B cell (primary cell): ENCODE measurements around the gene SERPINE1. TPM values are rescaled to one million over a fixed set of nuclear protein-coding genes. Genes with fewer than 3 reads are reported as not detected.

Experiments
- ATAC-seq: fragments of 200-7000 bp; cut with Tn5 transposase; one replicate; pipeline ENCODE4 v1.10.0; 2021; ENCODE audit warnings: low read depth, mild to moderate bottlenecking, moderate number of reproducible peaks, moderate library complexity
- CTCF ChIA-PET: fragments of 350-600 bp; sonication (Branson Sonifier 250); formaldehyde crosslinking; loops from one replicate; lab custom pipeline; 2021; ENCODE audit warnings: antibody characterized with exemption, inconsistent platforms; lab: Charles Lee
- POLR2A ChIA-PET: fragments of 350-600 bp; sonication (Branson Sonifier 250); formaldehyde crosslinking; loops from one replicate; lab custom pipeline; 2021; ENCODE audit warnings: antibody characterized with exemption; lab: Charles Lee
- DNase-seq: peaks from one replicate; pipeline ENCODE4 v3.0.0; 2013
- H2AFZ ChIP-seq: 2 replicates; pipeline ENCODE4 v1.6.1; 2012; ENCODE audit warnings: mild to moderate bottlenecking, low read depth, low read length; ENCODE audit not compliant: insufficient read depth, poor library complexity, severe bottlenecking
- H3K27ac ChIP-seq, 2 donors: 1 replicate in 1 of 2; 2 replicates in 1 of 2; pipeline ENCODE4 v1.5.1; 2012 to 2013; ENCODE audit warnings: low read length in 2 of 2, mild to moderate bottlenecking in 2 of 2, moderate library complexity in 1 of 2
- H3K27me3 ChIP-seq, 4 experiments: fragments of 200-600 bp in 1 of 4; sonication (generic) in 1 of 4; replicated peaks in 1 of 4; 1 replicate in 2 of 4; 2 replicates in 2 of 4; pipeline versions ENCODE4 v1.6.1 to v1.7.0; 2013 to 2016; ENCODE audit warnings: low read length in 3 of 4, mild to moderate bottlenecking in 2 of 4, mixed read lengths in 1 of 4, moderate library complexity in 1 of 4; ENCODE audit not compliant: insufficient read depth in 4 of 4, control insufficient read depth in 3 of 4; ENCODE audit errors: control extremely low read depth in 1 of 4
- H3K36me3 ChIP-seq, 2 experiments: replicated peaks in 1 of 2; 1 replicate in 1 of 2; 2 replicates in 1 of 2; pipeline versions ENCODE4 v1.6.1 to v1.7.1; 2013; ENCODE audit warnings: low read length in 1 of 2; ENCODE audit not compliant: insufficient read depth in 2 of 2, control insufficient read depth in 1 of 2; ENCODE audit errors: control extremely low read depth in 1 of 2, extremely low read depth in 1 of 2
- H3K4me1 ChIP-seq, 2 donors: fragments of 200-600 bp in 1 of 2; sonication (generic) in 1 of 2; 1 replicate in 1 of 2; 2 replicates in 1 of 2; pipeline versions ENCODE4 v1.5.1 to v1.6.1; 2013 to 2017; ENCODE audit warnings: low read length in 2 of 2; ENCODE audit not compliant: control insufficient read depth in 2 of 2, insufficient read depth in 2 of 2
- H3K4me2 ChIP-seq: replicated peaks from 2 replicates; pipeline ENCODE3; 2012; ENCODE audit warnings: mild to moderate bottlenecking, low read depth, low read length; ENCODE audit not compliant: poor library complexity, severe bottlenecking
- H3K4me3 ChIP-seq, 5 experiments: fragments of 200-600 bp in 1 of 5; sonication (generic) in 1 of 5; 1 replicate in 3 of 5; 2 replicates in 2 of 5; pipeline versions ENCODE4 v1.5.1 to v1.7.0; 2011 to 2016; ENCODE audit warnings: low read length in 4 of 5, mild to moderate bottlenecking in 4 of 5, low read depth in 2 of 5, control low read depth in 1 of 5, moderate library complexity in 1 of 5; ENCODE audit not compliant: insufficient read depth in 1 of 5; ENCODE audit errors: control extremely low read depth in 1 of 5, extremely low read depth in 1 of 5
- H3K79me2 ChIP-seq: fragments of 200-600 bp; sonication (generic); one replicate; pipeline ENCODE4 v1.6.0; 2016; ENCODE audit warnings: low read length; ENCODE audit not compliant: control insufficient read depth, insufficient read depth
- H3K9ac ChIP-seq: fragments of 200-600 bp; sonication (generic); 2 replicates; pipeline ENCODE4 v1.6.1; 2017; ENCODE audit warnings: mild to moderate bottlenecking, low read length, moderate library complexity
- H3K9me3 ChIP-seq, 3 donors: one replicate each; pipeline versions ENCODE4 v1.6.1 to v1.7.1; 2013; ENCODE audit warnings: low read length in 2 of 3; ENCODE audit not compliant: control insufficient read depth in 2 of 3, insufficient read depth in 1 of 3; ENCODE audit errors: control extremely low read depth in 1 of 3
- H4K20me1 ChIP-seq: 2 replicates; pipeline ENCODE4 v1.6.0; 2012; ENCODE audit warnings: mild to moderate bottlenecking, low read length; ENCODE audit not compliant: insufficient read depth, control insufficient read depth, poor library complexity, severe bottlenecking
- H3K27ac Mint-ChIP-seq: one replicate; pipeline ENCODE4 v1.8.0; 2021; ENCODE audit warnings: mixed read lengths
- H3K27me3 Mint-ChIP-seq: one replicate; pipeline ENCODE4 v1.8.0; 2021; ENCODE audit warnings: mixed read lengths
- H3K4me1 Mint-ChIP-seq: one replicate; pipeline ENCODE4 v1.8.0; 2021; ENCODE audit warnings: mixed read lengths
- H3K4me3 Mint-ChIP-seq: one replicate; pipeline ENCODE4 v1.8.0; 2021; ENCODE audit warnings: mixed read lengths
- H3K9me3 Mint-ChIP-seq: one replicate; pipeline ENCODE4 v1.8.0; 2022; ENCODE audit warnings: mixed read lengths; ENCODE audit not compliant: insufficient read depth
- CTCF ChIP-seq: fragments of 200-600 bp; IDR thresholded peaks from one replicate; pipeline ENCODE4 v1.8.0; 2022; ENCODE audit warnings: antibody characterized with exemption, mild to moderate bottlenecking
- EZH2 ChIP-seq: IDR thresholded peaks from 2 replicates; pipeline ENCODE4 v1.6.1; 2012; ENCODE audit warnings: borderline replicate concordance, low read depth, mild to moderate bottlenecking, moderate library complexity, low read length; ENCODE audit not compliant: insufficient read depth, poor library complexity, severe bottlenecking
- WGBS: methylation state at CpG from one replicate; pipeline ENCODE4 v1.1.5; 2013; ENCODE audit warnings: missing lambda C conversion rate; ENCODE audit not compliant: insufficient coverage; 5-methylcytosine and 5-hydroxymethylcytosine counted together
- intact Hi-C: fragments of 100-400 bp; cut with micrococcal nuclease; formaldehyde crosslinking; loops from one replicate; pipeline ENCODE4 v1.10.0; 2022
- polyA plus RNA-seq: library from polyadenylated mRNA; depleted of rRNA; stranded (reverse); fragments of >200 nt; gene quantifications from 2 replicates; pipeline ENCODE4 v1.2.3, GENCODE V29; 2012
- total RNA-seq, 2 donors: library from RNA; stranded (reverse); fragments of 120-200 nt in 1 of 2; gene quantifications; 1 replicate in 1 of 2; 2 replicates in 1 of 2; pipeline versions ENCODE4 v1.2.3 to v1.2.4, GENCODE V29; 2013 to 2022

Gene SERPINE1
- total and polyA plus RNA-seq, 2 donors (not counting 1 experiment from before 2014, with no cell fraction given), result 0.07 to 0.09 TPM

DNA sequence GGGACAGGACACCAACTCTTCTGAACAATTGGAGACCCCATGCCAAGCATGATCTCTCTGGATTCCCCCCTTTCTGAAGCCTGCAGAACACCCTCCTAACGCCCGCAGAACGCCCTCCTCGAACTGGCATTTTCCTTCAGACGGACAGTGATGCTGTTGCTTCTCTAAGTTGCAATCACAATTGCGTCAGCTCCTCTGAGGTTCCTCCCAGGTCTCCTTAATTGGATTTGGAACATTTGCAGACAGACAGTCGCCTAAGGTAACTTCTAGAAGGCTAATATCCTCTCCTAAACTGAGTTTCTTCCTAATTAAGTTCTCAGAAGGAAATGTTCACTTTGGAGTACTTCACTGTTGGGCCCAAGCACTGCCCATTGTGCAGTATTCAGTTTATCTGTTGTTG, 20.5 kb upstream of the SERPINE1 start:
- no peaks in the 10 kb centered on the region for H4K20me1 ChIP-seq
- Mint-ChIP-seq H3K4me1 (no peaks in the 10 kb centered on the region), H3K27me3 (peaks cover 34% of the 10 kb centered on the region), H3K9me3 (no peaks in the 10 kb centered on the region), H3K27ac (no peak overlapping the region), H3K4me3 (no peak overlapping the region)
- WGBS, result 83% methylated on average over 7 of the region's 7 CpGs
- no peaks in the 10 kb centered on the region for H3K9me3 ChIP-seq
- ChIA-PET POLR2A (no interaction called here), CTCF (no interaction called here)
- intact Hi-C loops, result no loop called here
- ATAC-seq (no peak), DNase-seq (no peak)
- no peak overlapping the region for H3K4me2 ChIP-seq
- H3K79me2 ChIP-seq, result no peaks in the 10 kb centered on the region
- no peak overlapping the region for H3K27ac ChIP-seq
- no peak overlapping the region for H2AFZ ChIP-seq
- H3K4me1 ChIP-seq, result no peaks in the 10 kb centered on the region
- TF ChIP-seq EZH2, result no peak
- no peak for TF ChIP-seq CTCF
- no peak overlapping the region for H3K9ac ChIP-seq
- H3K27me3 ChIP-seq, result peaks cover 0 to 28% (median 6%) of the 10 kb centered on the region in 4 experiments
- no peaks in the 10 kb centered on the region for H3K36me3 ChIP-seq
- H3K4me3 ChIP-seq, result no peak overlapping the region

GRCh38 chr7:101108330-101108857, 18.5 kb upstream of the SERPINE1 start:
- Histone ChIP-seq H3K4me2 (no peak overlapping the region), H3K27ac (no peak overlapping the region), H3K9ac (no peak overlapping the region), H3K79me2 (no peaks in the 10 kb centered on the region), H3K36me3 (no peaks in the 10 kb centered on the region), H3K4me1 (no peaks in the 10 kb centered on the region), H3K27me3 (peaks cover 0 to 10% (median under 1%) of the 10 kb centered on the region in 4 experiments), H2AFZ (no peak overlapping the region), H3K4me3 (no peak overlapping the region), H4K20me1 (no peaks in the 10 kb centered on the region), H3K9me3 (peaks cover 0 to 3% (median 0%) of the 10 kb centered on the region in 3 donors)
- WGBS, result 71% methylated on average over 7 of the region's 16 CpGs
- ChIA-PET CTCF (no interaction called here), POLR2A (no interaction called here)
- Mint-ChIP-seq H3K4me3 (no peak overlapping the region), H3K27me3 (peaks cover 26% of the 10 kb centered on the region), H3K27ac (no peak overlapping the region), H3K4me1 (no peaks in the 10 kb centered on the region), H3K9me3 (no peaks in the 10 kb centered on the region)
- ATAC-seq (no peak), DNase-seq (no peak)
- intact Hi-C loops, result no loop called here
- no peak for TF ChIP-seq CTCF
- TF ChIP-seq EZH2, result no peak
